Neuronal stem cell (in vitro differentiated cells): ENCODE data around the gene SAFB2.

ENCODE experiments used
- DNase-seq: peaks from one replicate; pipeline ENCODE4 v3.0.0-alpha.2; 2013; ENCODE audit warnings: low spot score
- H2AFZ ChIP-seq: one replicate; pipeline ENCODE4 v1.6.1; 2013; ENCODE audit warnings: mild to moderate bottlenecking, low read length, inconsistent platforms
- H2AK5ac ChIP-seq: 2 replicates; pipeline ENCODE4 v1.6.1; 2013; ENCODE audit warnings: low read depth, mild to moderate bottlenecking, inconsistent platforms, low read length, moderate library complexity, mixed read lengths
- H2BK120ac ChIP-seq: 2 replicates; pipeline ENCODE4 v1.6.1; 2013; ENCODE audit warnings: low read depth, mild to moderate bottlenecking, inconsistent platforms, low read length, moderate library complexity, mixed read lengths
- H2BK12ac ChIP-seq: one replicate; pipeline ENCODE4 v1.6.1; 2013; ENCODE audit warnings: low read length, inconsistent platforms
- H2BK15ac ChIP-seq: 2 replicates; pipeline ENCODE4 v1.6.1; 2013; ENCODE audit warnings: mild to moderate bottlenecking, low read length, inconsistent platforms, mixed read lengths
- H2BK5ac ChIP-seq: one replicate; pipeline ENCODE4 v1.6.1; 2013; ENCODE audit warnings: inconsistent platforms, mild to moderate bottlenecking, low read length, moderate library complexity
- H3K14ac ChIP-seq: one replicate; pipeline ENCODE4 v1.6.1; 2013; ENCODE audit warnings: low read length, inconsistent platforms
- H3K18ac ChIP-seq: 2 replicates; pipeline ENCODE4 v1.6.1; 2013; ENCODE audit warnings: low read length, inconsistent platforms
- H3K23ac ChIP-seq: 2 replicates; pipeline ENCODE4 v1.6.1; 2013; ENCODE audit warnings: low read depth, mild to moderate bottlenecking, mixed read lengths, low read length, inconsistent platforms; ENCODE audit not compliant: poor library complexity
- H3K27ac ChIP-seq: replicated peaks from 3 replicates; pipeline ENCODE4 v1.5.1; 2013; ENCODE audit warnings: low read length, inconsistent platforms
- H3K27me3 ChIP-seq, 3 experiments: 2 replicates each; pipeline ENCODE4 v1.6.1; 2013; ENCODE audit warnings: low read length in 3 of 3, mild to moderate bottlenecking in 2 of 3, inconsistent platforms in 1 of 3, low read depth in 1 of 3, mixed read lengths in 1 of 3, moderate library complexity in 1 of 3; ENCODE audit not compliant: control insufficient read depth in 3 of 3, insufficient read depth in 3 of 3
- H3K36me3 ChIP-seq, 2 donors: replicated peaks in 1 of 2; 2 replicates each; pipeline ENCODE4 v1.6.1; 2013; ENCODE audit warnings: low read length in 2 of 2; ENCODE audit not compliant: control insufficient read depth in 2 of 2, insufficient read depth in 2 of 2
- H3K4ac ChIP-seq: 2 replicates; pipeline ENCODE4 v1.6.1; 2013; ENCODE audit warnings: inconsistent platforms, mild to moderate bottlenecking, low read length, moderate library complexity
- H3K4me1 ChIP-seq, 2 donors: 1 replicate in 1 of 2; 2 replicates in 1 of 2; pipeline ENCODE4 v1.6.1; 2013; ENCODE audit warnings: low read length in 2 of 2, low read depth in 1 of 2; ENCODE audit not compliant: control insufficient read depth in 2 of 2, insufficient read depth in 1 of 2
- H3K4me2 ChIP-seq: one replicate; pipeline ENCODE4 v1.6.1; 2013; ENCODE audit warnings: mild to moderate bottlenecking, low read length, inconsistent platforms; ENCODE audit not compliant: insufficient read depth, poor library complexity, severe bottlenecking
- H3K4me3 ChIP-seq, 2 donors: 2 replicates each; pipeline ENCODE4 v1.5.1; 2013; ENCODE audit warnings: low read length in 2 of 2, mild to moderate bottlenecking in 2 of 2, inconsistent platforms in 1 of 2, moderate library complexity in 1 of 2
- H3K79me1 ChIP-seq: one replicate; pipeline ENCODE4 v1.6.1; 2013; ENCODE audit warnings: low read depth, mild to moderate bottlenecking, inconsistent platforms, low read length, moderate library complexity
- H3K9ac ChIP-seq: one replicate; pipeline ENCODE4 v1.6.1; 2013; ENCODE audit warnings: mild to moderate bottlenecking, low read depth, low read length, inconsistent platforms; ENCODE audit not compliant: poor library complexity
- H3K9me3 ChIP-seq, 2 donors: replicated peaks in 1 of 2; 2 replicates each; pipeline versions ENCODE3 to v1.6.1; 2013; ENCODE audit warnings: low read length in 2 of 2, mild to moderate bottlenecking in 2 of 2, inconsistent platforms in 1 of 2, low read depth in 1 of 2, mixed read lengths in 1 of 2, moderate library complexity in 1 of 2; ENCODE audit not compliant: control insufficient read depth in 2 of 2, insufficient read depth in 1 of 2
- H4K8ac ChIP-seq: one replicate; pipeline ENCODE4 v1.6.1; 2013; ENCODE audit warnings: low read depth, mild to moderate bottlenecking, inconsistent platforms, low read length, moderate library complexity
- H4K91ac ChIP-seq: one replicate; pipeline ENCODE4 v1.6.1; 2013; ENCODE audit warnings: low read length, low read depth, mild to moderate bottlenecking, inconsistent platforms; ENCODE audit not compliant: poor library complexity
- WGBS, 2 donors: extraction: QIAGEN DNeasy Blood & Tissue Kit; methylation state at CpG; one replicate each; pipeline ENCODE4 v1.1.7; 2013; ENCODE audit warnings: missing lambda C conversion rate in 2 of 2, mixed read lengths in 1 of 2; ENCODE audit not compliant: insufficient read length in 2 of 2, insufficient replicate concordance in 1 of 2; ENCODE audit errors: extremely low coverage in 2 of 2; 5-methylcytosine and 5-hydroxymethylcytosine counted together

The SAFB2 gene

DNA sequence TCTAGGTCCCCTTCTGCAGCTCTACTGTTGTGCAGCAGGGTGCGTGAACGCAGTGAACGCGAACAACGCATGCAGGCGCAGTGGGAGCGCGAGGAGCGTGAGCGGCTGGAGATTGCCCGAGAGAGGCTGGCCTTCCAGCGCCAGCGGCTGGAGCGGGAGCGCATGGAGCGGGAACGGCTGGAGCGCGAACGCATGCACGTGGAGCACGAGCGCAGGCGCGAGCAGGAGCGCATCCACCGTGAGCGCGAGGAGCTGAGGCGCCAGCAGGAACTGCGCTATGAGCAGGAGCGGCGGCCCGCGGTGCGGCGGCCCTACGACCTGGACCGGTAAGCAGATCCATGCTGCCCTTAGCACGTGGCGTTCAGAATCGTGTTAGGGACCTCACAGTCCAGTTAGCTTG lies 38.9 kb upstream of the SAFB2 start:
- Histone ChIP-seq H2AK5ac (no peak overlapping the region), H2BK5ac (no peak overlapping the region), H2BK15ac (no peak overlapping the region), H3K36me3 (peaks cover 61 to 94% of the 10 kb centered on the region in 2 donors), H3K9me3 (no peaks in the 10 kb centered on the region), H3K4me3 (no peak overlapping the region), H3K4ac (no peak overlapping the region), H3K14ac (no peak overlapping the region), H3K4me1 (no peaks in the 10 kb centered on the region), H2BK12ac (peak overlapping the region; percentile 10), H3K4me2 (no peak overlapping the region), H3K27me3 (no peaks in the 10 kb centered on the region), H4K8ac (no peak overlapping the region), H3K79me1 (peaks cover 4% of the 10 kb centered on the region), H2BK120ac (no peak overlapping the region), H3K9ac (no peak overlapping the region), H4K91ac (no peak overlapping the region), H3K23ac (peak overlapping the region; percentile 73), H3K18ac (no peak overlapping the region), H2AFZ (no peak overlapping the region), H3K27ac (no peak overlapping the region)
- DNase-seq: no peak
- no CpG with 5 or more reads among the region's 42 CpGs for WGBS, 2 donors

DNA sequence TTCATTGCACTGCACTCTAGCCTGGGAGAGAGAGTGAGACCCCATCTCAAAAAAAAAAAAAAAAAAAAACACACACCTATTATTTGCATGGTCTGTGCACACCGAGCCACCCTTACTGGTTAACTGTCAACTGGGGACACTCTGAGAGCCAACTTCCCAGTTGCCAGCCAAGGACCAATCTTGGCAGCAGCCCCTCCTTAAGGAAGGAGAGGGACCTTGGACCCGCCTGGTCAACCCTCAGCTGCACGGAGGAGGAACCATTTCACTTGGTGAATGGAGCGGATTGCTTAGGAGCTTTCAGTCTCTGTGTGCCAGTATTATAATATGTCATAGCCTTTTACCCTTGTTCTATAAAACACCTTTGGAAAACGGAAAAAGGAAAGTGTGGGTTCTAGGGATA lies 32.8 kb upstream of the SAFB2 start:
- H3K79me1 ChIP-seq: peaks cover 7% of the 10 kb centered on the region
- no peak overlapping the region for H2BK12ac ChIP-seq
- no peak overlapping the region for H3K23ac ChIP-seq
- H3K14ac ChIP-seq: no peak overlapping the region
- H2AFZ ChIP-seq: no peak overlapping the region
- H3K4me1 ChIP-seq: no peaks in the 10 kb centered on the region
- H4K8ac ChIP-seq: no peak overlapping the region
- DNase-seq: no peak
- no peak overlapping the region for H3K27ac ChIP-seq
- H2BK15ac ChIP-seq: no peak overlapping the region
- no peak overlapping the region for H2BK120ac ChIP-seq
- H2AK5ac ChIP-seq: no peak overlapping the region
- no peak overlapping the region for H3K4me2 ChIP-seq
- no peak overlapping the region for H2BK5ac ChIP-seq
- no peak overlapping the region for H3K4me3 ChIP-seq
- no peaks in the 10 kb centered on the region for H3K9me3 ChIP-seq
- no peak overlapping the region for H3K18ac ChIP-seq
- H3K9ac ChIP-seq: no peak overlapping the region
- no peak overlapping the region for H3K4ac ChIP-seq
- no CpG with 5 or more reads among the region's 5 CpGs for WGBS, 2 donors
- H3K36me3 ChIP-seq: peaks cover 57 to 95% of the 10 kb centered on the region in 2 donors
- H4K91ac ChIP-seq: no peak overlapping the region
- no peaks in the 10 kb centered on the region for H3K27me3 ChIP-seq

DNA sequence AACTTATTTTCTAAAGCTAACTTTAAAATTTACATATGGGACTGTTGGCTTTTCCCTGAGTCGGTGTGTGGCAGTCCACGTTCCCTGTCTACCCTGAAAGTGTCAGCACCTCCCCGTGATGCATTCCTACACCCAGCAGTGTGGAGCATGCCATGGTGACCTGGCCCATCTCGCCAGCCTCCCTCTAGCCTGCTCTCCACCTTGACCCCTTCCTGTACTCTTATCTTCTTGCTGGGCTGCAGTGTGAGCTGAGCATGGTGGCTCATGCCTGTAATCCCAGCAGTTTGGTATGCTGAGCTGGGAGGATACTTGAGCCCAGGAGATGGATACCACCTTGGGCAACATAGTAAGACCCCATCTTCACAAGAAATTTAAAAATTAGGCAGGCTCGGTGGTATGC lies 32.4 kb upstream of the SAFB2 start:
- Histone ChIP-seq H2AFZ (no peak overlapping the region), H3K4ac (no peak overlapping the region), H3K14ac (no peak overlapping the region), H3K23ac (no peak overlapping the region), H3K79me1 (peaks cover 7% of the 10 kb centered on the region), H3K27me3 (no peaks in the 10 kb centered on the region), H3K36me3 (peaks cover 59 to 95% of the 10 kb centered on the region in 2 donors), H2BK5ac (no peak overlapping the region), H3K4me2 (no peak overlapping the region), H3K9ac (no peak overlapping the region), H3K9me3 (no peaks in the 10 kb centered on the region), H3K4me3 (no peak overlapping the region), H2BK12ac (no peak overlapping the region), H3K4me1 (no peaks in the 10 kb centered on the region), H3K18ac (no peak overlapping the region), H4K91ac (no peak overlapping the region), H4K8ac (no peak overlapping the region), H2AK5ac (no peak overlapping the region), H3K27ac (no peak overlapping the region), H2BK15ac (no peak overlapping the region), H2BK120ac (no peak overlapping the region)
- DNase-seq: no peak
- no CpG with 5 or more reads among the region's 5 CpGs for WGBS, 2 donors

DNA sequence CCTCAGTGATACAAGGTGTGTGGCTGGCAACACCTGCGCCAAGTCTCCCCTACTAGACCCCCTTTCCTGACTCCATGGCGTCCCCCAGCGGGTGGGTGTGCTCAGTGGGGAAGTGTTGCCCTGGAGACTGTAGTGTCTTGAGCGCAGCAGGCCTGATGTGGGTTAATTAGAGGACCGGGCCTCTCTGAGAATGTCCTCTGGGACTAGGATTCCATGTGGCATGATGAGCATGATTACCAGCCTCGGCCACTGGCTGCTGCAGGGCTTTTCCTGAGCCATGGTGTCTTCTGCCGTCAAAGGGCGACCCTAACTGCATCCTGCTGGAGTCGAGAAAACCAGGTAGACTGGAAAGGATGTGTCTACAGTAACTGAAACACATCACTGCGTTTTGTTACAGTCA lies 29.7 kb upstream of the SAFB2 start:
- Histone ChIP-seq H3K14ac (no peak overlapping the region), H2BK120ac (no peak overlapping the region), H4K8ac (no peak overlapping the region), H3K79me1 (peaks cover 7% of the 10 kb centered on the region), H3K18ac (no peak overlapping the region), H3K27me3 (no peaks in the 10 kb centered on the region), H3K27ac (no peak overlapping the region), H2AFZ (no peak overlapping the region), H2BK15ac (no peak overlapping the region), H3K4ac (no peak overlapping the region), H3K4me2 (no peak overlapping the region), H3K9ac (no peak overlapping the region), H3K36me3 (peaks cover 55 to 92% of the 10 kb centered on the region in 2 donors), H4K91ac (no peak overlapping the region), H3K4me3 (no peak overlapping the region), H3K9me3 (no peaks in the 10 kb centered on the region), H2BK5ac (no peak overlapping the region), H2AK5ac (no peak overlapping the region), H2BK12ac (no peak overlapping the region), H3K4me1 (no peaks in the 10 kb centered on the region), H3K23ac (no peak overlapping the region)
- no CpG with 5 or more reads among the region's 10 CpGs for WGBS, 2 donors
- no peak for DNase-seq
